HG02763 (cell line): ENCODE results near the gene OGA.

Experiments used
- ATAC-seq: cut with Tn5 transposase; IDR thresholded peaks from one replicate; pipeline ENCODE4 v1.9.1; 2021; ENCODE audit warnings: mild to moderate bottlenecking, moderate library complexity; ENCODE audit not compliant: unreplicated experiment

The OGA gene

DNA sequence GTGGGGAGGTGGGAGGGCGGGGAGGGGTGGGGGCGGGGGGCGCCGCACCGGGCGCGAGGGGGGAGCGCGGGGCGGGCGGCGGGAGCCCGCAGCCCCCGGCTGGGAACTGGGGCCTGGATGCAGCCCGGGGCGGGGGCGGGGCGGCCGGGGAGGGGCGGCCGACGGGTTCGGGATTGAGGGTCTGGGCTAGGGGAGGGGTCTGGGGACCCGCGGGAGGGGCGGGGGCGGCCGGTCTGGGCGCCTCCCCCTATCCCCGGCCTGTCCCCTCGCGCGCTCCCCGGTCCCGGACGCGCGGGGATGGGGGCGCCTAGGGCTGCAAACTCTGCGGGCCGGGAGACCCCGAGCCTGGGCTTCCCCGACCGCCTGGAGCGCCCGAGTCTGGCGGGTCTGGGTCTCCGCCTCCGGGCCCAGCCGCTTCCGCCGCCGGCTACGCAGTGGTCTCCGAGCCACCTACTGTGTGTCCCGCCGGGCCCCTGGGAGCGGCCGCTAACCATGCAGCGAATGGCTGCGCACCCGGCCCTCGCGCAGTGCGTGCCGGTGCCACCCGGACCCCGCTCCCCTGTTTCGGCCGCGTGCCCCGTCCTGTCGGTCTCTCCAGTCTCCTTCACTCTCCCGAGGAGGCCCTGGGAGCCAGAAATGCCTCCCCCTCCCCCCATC is 42.0 kb downstream of the OGA start:
- ATAC-seq = no peak

DNA sequence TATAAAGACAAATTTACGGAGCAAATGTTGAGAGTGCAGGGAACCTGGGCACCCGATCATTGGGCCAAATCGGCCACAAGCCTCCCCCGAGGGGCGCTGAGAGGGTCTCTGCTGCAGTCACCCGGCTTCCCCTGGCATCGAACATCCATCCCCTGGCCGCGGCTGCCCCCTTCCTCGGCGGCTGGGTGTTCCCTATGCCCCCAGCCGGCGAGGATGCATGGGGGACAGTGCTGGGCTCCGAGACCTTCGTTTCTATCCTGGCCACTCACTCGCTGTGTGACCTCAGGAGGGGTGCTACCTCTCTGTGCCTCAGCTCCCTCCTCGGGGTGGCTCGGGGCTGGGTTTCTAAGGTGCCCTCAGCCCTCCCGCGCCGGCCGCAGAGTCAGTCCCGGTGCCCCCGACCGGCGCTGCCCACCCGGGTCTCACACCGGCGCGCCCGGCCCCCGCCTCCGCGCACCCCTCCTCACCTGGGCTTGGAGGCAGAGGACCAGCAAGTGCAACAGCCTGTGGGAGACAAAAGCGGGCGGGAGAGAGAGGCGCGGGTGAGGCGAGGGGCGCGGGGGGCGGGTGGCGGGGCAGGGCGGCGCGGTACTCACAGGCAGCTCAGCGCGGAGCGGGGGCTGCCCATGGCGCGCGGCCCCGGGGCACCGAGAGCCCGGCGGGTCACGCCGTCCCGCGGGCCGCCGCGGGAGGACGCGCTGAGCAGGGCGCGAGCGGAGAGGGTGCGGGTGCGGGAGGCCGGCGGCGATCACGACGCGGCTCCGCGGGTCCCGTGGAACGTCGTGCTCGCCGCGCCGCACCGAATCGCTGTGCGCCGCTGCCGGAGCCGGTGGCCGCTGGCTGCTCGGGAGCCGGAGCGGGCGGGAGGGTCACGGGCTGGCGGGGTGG is 42.7 kb downstream of the OGA start, which contains the start of gene FGF8:
Gene FGF8 (minus strand): TSS at position 842 of the 888 bp plus-strand sequence. CDS start 214 bp downstream, at position 628.
- no peak for ATAC-seq

DNA sequence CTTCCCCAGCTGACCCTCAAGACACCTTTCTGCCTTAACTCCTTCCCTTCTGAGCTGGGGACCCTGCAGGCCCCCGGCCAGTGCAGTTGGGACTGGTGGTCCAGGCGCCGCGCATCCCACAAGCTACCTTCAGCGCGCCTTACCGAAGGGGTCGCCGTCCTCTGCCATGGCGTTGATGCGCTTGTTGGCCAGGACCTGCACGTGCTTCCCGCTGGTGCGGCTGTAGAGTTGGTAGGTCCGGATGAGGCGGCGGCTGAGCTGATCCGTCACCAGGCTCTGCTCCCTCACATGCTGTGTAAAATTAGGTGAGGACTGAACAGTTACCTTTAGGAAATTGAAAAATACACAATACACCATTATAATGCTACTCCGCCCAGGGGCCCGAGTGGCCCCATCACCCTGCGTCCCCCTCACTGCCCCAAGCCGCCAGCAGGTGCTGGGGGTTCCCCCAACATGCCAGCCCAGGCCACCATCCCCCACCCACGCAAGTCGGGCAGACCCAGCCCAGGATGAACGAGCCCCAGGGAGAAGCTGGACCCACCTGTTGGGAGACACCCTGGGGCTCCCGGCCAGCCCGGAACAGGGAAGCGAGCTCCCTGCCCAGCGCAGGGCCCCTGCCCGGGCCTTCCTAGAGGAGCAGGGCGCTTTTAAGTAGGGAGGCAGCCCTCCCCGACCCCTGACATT is 43.5 kb downstream of the OGA start:
- no peak for ATAC-seq

DNA sequence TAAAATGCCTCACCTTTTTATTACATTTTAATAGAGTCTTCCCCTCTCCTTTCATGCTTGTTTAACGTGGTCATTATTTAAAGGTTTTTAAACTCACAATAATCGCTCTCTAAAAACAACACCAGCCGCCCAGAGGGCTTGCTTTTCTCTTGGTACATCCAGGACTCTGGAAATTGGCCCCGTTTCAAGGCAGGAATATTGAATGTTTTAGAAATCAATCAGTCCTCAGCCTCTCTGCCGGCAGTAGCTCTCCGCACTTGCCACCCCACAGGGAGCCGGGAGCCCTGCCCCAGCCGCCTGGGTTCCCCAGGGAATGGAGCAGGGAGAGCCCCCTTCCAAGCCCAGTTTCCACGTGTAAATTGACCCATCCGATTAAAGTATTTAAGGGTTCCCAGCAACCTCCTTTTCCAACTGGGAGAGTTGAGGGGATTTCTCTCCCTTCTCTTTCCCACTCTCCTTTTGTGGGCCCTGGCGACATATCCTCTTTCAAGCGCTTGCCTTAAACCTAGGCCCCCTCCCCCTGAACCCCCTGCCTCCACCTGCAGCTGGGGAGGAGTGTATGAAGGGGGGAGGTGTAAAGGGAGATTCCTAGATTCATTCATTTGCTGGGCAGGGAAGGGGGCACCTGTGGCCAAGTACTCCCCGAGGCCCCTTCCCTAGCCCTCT is 44.2 kb downstream of the OGA start:
- no peak for ATAC-seq

DNA sequence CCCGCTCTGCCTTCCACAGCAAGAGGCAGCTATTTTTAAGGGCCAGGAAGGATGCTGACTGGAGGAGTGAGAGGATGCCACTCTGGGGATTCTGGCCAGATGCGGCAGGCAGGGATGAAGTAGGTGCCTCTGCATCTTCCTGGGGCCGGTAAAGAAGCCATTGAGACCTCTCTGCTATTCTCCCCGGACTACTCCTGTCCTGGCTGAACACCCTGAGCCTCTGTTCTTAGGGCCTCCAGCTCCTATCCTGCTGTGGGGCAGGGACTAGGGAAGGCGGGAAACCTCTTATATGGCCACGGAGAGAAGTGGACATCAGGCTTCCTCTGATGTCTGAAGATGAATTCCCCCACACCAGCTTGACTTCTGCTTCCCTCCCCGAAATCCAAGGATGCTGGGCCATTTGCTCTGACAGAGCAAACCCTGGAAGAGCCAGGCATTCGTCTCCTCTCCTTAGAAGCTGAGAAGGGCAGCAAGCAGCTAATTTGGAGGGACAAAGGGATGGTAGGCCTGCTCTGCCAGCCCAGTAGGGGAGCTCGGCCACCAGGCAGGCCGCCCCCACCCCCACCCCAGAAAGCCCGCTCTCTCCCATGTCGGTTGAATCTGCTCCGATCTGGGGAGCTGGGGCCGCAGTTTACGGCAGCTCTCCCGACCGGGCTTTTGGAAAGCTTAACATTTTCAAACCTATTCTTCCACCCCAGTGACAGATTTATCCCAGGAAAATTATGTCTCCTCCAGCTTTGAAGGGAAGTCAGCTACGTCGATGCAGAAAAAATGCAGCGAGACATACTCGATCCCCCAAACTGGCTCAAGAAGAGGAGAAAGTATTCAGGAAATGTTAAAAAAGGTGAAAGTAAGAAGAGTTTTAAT is 45.1 kb downstream of the OGA start:
- no peak for ATAC-seq

DNA sequence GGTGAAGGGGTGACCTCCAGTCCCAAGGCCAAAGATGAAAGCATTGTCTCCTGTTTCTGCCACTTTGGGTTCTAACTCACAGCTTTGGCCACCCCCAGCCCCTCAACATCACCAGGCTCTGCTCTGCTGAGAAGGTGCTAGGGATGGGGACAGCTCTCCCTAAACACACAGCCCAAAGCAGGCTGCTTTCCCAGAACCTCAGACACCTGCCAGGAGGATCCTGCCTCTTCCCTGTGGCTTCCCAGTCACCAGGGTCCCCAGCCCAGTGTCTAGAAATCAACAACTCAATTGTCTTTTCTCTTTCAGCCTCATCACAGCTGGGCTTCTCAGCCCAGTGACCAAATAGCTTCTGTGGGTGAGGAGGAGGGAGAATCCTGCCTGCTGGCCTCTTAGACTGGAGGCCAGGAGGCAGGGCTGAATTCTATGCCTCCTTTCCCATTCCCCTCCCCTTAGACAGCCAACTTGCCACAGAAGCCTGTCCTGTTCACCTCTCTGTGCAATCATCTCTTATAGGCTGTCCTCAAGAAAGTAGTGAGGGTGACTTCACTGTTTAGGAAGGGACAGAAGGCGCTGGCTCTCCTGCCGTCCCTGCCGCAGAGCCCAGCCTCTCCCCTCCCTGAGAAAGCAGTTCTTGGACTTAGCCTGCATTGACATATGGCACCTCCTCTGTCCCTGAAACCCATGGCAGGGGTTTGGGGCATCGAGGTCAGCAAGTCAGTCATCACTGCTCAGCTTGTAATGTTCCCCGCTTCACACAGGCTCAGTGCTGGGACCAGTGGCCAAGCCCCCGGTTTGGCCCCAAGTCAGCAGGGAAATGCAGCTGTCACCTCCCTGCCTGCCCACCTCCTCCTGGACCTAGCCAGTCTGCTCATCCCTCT is 46.0 kb downstream of the OGA start:
- no peak for ATAC-seq

DNA sequence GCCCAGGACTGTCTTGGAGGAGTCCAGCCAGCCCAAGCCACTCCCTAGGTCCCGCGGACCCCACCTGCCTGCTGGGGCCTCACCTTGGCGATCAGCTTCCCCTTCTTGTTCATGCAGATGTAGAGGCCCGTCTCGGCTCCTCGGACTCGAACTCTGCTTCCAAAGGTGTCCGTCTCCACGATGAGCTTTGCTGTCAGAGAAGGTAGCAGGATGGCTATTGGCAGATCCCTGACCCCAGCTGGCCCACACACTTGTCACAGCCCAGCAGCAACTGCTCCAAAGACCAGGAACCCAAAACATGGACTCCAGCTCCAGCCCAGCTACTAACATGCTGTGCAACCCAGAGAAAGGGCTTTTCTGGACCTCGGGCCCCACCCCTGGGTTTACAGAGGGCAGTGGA is 46.9 kb downstream of the OGA start:
- no peak for ATAC-seq

DNA sequence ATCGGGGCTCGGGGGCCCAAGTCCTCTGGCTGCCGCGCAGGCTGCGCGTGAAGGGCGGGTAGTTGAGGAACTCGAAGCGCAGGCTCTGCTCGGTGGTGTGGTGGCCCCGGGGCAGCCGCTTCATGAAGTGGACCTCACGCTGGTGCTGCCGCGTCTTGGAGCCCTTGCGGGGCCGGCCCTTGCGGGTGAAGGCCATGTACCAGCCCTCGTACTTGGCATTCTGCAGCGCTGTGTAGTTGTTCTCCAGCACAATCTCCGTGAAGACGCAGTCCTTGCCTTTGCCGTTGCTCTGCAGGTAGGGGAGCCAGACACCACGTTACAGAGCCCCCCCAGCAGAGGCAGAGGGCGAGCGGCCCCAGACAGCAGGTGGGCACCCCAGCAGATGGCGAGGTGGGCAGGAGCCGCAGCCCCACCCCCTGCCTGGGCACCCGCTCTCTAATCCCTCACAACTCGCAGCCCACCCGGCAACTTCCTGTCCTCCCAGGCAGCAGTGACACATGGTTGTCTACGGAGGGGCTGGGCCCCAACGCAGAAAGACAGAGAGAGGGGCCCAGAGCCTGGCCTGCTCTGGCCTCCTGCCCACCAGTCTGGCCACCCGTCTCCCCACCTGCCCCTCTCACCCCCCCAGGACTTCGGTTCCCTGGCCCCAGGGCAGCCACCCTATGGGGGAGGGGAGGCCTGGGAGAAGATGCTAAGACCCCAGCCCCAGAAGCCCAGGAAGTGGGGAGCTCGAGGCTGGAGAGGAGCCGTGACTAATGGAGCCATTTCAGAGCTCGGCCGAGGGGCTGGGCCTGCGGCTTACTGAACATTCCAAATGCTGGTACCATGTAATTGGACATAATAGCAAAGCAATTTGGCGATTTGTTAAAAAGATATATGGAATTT is 47.7 kb downstream of the OGA start:
- ATAC-seq = no peak

DNA sequence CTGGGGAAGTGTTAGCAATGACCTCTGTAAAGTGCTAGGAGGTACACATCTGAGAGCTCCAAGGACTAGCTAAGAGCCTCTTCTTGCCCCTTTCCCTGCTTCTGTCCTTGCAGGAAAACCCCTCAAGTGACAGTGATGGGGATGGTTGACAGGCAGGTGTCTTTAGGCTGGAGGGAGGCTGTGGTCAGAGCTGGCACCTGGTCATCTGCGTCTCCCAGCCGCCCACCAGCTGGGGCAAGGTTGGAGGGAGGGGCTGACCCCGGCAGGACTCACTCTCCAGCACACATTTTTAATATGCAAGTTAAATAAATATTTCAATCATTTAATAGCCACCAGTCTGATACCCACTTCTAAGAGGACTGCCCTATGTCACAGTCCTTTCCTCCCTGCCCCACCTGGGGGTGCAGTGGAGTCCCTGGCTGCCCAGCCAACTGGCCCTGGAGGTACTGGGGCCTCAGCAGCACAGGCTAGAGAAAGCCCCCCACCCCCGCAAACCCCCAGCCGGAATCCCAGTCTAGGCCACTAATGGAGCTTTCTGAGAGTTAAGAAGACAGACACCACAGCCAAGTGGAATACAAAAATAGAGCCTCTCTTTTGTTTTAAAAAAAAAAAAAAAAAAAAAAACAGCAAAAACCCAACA is 48.6 kb downstream of the OGA start:
- no peak for ATAC-seq

DNA sequence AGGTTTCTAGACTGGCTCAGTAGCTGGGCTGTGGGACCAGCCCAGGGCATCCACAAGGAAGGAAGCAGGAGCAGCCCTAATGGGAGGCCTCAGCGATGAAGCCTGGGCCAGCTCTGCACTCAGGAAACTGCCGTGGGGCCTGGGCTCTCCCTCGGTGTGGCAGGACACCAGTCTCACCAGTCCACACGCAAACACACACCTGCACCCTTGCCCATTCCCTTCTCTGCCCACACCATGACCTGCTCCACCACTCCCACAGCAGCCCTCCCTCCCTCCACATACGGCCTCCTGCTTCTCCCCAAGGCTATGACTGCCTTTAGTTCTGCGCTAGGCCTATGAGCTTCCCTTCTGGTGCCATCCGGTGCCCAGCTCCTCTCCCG is 49.5 kb downstream of the OGA start:
- ATAC-seq = no peak

DNA sequence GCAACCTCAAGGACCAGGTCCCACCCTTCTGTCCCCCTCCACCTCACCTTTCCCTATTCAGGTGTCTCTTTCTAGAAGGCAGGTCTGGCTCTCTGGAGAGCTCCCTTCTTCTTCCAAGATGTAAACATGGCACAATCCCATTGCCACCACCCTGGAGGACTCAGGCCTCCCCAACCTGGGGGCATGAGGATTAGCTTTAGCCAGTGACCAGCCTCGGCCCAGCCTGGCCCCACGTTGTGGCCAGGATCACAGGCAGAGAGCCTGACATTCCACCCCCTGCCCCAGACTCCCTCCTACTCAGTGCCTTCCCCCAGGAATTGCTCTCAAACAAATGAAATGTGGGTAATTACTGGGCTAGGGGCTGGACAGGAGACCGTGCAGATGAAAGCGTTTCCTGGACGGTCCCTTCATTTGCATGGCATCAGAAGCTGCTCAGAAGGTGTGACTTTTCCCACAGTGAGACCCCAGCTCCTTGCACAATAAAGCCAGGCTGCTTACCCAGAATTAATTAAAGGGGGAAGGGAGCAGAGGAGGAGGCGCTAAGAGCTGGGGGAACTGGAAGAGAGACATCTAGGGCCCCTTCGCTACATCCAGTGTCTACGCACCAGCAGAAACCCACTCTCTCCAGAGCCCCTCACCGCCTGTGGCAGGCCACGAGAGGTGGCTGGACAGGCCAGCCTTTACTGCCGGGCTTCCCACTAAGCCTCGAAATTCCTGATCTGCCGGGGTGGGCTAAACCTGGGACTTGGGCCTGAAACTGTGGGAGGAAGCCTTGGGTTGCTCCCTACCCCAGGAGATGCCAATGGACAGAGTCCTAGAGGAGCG is 50.1 kb downstream of the OGA start:
- no peak for ATAC-seq

DNA sequence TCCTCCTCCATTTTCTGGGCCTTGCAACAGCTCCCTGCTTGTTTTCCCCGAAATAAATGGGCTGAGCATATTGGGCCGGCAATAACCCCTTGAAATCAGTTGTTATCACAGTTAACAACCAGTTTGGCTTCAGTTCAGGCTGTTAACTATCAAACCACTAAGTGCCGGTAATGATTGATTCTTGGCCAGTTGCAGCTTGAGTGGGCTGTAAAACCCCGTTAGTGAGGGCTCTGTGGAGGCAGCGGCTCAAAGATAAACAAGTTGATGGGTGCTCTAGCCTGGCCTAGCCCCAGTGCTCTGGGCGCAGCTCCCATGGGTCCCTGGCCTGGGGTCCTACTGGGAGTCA is 50.7 kb downstream of the OGA start:
- ATAC-seq = no peak

DNA sequence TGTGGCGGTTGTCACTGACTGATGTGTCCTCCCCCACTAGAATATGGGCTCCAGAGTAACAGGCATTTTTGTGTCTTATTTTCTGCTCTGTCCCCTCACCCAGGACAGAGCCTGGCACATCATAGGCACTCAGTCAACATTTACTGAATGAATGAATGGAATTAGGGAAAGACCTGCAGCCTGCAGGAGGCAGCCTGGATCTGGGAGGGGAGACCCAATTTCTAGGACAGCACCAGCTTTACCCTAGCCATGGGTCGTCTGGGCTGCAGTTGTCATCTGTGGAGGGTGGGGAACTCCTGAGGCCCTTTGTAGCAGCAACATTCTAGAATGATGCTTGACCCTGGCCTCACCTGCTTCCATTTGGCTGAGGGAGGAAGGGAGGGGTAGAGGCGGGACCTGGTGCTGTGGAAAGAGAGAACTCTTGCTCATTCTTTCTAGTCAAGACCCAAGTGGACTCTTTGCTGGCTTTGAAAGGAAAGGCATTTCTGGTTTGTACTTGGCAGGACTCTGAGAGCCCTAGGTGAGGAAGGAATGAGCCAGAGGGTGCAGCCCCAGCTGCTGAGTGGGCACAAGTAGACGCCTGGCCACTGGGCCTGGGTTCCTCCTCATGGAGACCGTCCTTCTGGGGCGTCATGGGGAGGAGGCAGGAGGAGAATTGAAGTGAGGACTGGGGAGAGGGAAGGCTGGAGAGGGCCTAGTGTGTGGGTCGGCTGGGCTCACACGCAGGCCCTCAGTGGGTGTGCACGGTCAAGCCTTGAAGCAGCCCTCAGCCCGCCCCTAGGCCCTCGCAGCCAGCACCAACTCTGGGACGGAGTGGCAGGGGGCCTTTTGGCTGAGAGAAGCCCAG is 51.3 kb downstream of the OGA start:
- ATAC-seq = no peak

DNA sequence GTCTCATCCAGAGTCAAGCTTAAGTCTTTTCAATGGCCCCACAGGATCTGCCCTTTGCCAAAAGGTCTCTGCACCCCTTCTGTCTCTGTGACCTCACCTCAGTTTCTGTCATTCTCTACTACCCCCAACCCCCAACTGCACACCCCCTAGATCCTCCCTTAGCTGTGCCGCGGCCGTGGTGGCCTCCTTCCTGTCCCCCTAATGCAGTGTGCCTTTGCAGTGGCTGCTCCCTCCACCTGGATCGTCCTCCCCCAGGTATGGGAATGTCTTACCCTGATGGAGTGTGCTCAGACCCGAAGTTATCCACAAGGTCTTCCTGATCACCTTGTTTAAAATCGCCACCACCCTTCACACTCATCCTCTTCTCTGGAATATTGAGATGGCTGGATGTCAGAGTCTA is 51.9 kb downstream of the OGA start:
- no peak for ATAC-seq

DNA sequence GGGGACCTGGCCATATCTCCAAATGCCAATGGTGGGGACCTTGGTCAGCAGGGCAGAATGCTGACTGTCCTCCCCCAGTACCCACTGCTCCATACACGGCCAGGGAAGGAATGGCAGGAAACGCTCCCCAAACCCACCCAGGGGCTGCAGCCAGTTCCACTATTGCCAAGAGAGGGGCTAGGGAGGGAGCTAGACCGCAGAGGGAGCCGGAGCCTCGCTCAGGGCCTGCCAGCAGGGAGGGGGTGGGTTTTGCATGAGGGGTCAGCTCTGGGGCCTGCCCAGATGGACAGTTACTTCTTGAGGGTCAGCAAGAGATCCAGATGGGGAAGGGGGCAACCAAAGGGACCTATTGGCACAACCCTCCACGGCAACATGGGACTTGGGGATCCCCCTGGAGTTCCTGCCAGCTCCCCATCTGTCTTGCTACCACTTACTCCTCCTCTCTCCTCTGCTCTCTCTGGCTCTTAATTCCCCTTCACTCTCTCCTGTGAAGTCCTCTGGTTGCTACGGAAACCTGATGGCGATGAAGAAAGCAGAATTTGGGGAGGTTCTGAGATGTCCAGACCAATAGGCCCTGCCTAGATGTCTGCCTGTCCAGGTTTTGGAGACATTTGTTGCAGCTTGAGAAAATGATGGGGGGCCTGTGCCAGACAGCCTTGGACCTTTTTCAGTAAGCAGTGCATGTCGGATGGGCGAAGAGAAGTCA is 55.0 kb downstream of the OGA start:
- ATAC-seq = no peak

DNA sequence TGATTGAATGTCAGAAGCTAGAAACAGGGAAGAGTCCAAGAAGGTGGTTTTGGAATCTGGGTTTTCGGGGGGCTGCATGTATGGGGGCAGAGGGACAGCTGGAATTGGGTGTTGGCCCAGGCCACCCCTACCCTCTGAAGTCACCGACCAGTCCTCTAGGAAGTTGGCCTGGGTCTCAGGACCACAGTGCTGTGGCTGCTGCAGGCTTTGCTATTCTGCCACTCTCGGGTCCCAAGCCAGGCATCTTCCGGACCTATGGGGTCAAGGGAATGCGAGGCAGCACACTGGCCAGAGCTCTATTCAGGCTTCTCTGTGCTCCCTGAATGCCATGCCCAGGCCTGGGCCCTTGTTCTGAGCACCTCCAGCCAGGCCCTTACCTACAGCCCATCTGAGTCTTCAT is 55.5 kb downstream of the OGA start:
- no peak for ATAC-seq
